ENCODE measurements around the gene SLC4A4. TPM values are rescaled to one million over a fixed set of nuclear protein-coding genes. Genes with fewer than 3 reads are reported as not detected.

The SLC4A4 gene
- total and polyA plus RNA-seq, 2 of the 13 experiments (the other 11 are each of a cell fraction or from before 2014, with no cell fraction given) = 0.01 TPM; not detected in 1

GRCh38 chr4:71614621-71615020, 275.8 kb downstream of the SLC4A4 start:
- H3K27ac ChIP-seq (ENCODE audit: extremely low read length, insufficient read depth, low read length) = no peak overlapping the region
- ChIA-PET POLR2A (no interaction called here), CTCF (ENCODE audit: low intra/inter-chr PET ratio, low total read pairs) (no interaction called here)
- no peak for DNase-seq (ENCODE audit: low spot score)
- no peak for ATAC-seq
- no peak overlapping the region for H2AFZ ChIP-seq (ENCODE audit: low read length)
- H3K9me3 ChIP-seq (ENCODE audit: low read length) = peaks cover 8% of the 10 kb centered on the region; the same call in 1 of the 2 replicates
- H3K79me2 ChIP-seq (ENCODE audit: insufficient read depth, low read length) = no peaks in the 10 kb centered on the region
- WGBS (ENCODE audit: low lambda C conversion rate) = 0% methylated on average over 1 of the region's 2 CpGs
- intact Hi-C loops (cut with micrococcal nuclease; ENCODE audit: unreplicated experiment) (no loop called here), in situ Hi-C loops (cut with HindIII; ENCODE audit: extremely low pct_ligation_motif_present, low pct_unique_long_range_greater_than_20kb) (no loop called here)
- H3K4me1 ChIP-seq (ENCODE audit: insufficient read depth, low read length) = peaks cover 7% of the 10 kb centered on the region; the same call in 1 of the 2 replicates
- H3K9ac ChIP-seq (ENCODE audit: insufficient read depth, low read depth, low read length) = no peak overlapping the region
- no peaks in the 10 kb centered on the region for H3K27me3 ChIP-seq (ENCODE audit: control insufficient read depth in 1 of 2, insufficient read depth in 2 of 2, low read length in 2 of 2)
- no peak overlapping the region for H3K4me3 ChIP-seq (replicated peaks in 1 of 3; ENCODE audit: insufficient read depth in 1 of 3, low read depth in 2 of 3, low read length in 3 of 3)
- FAIRE-seq = no peak
- no peak overlapping the region for H3K4me2 ChIP-seq (ENCODE audit: low read depth, low read length)
- no TSS peak for BruUV-seq (replicated peaks)
- H3K36me3 ChIP-seq (replicated peaks in 1 of 2; ENCODE audit: control insufficient read depth in 1 of 2, insufficient read depth in 2 of 2, low read length in 2 of 2) = no peaks in the 10 kb centered on the region
- no peak for TF ChIP-seq ELF3 (CRISPR knock-in tag; IDR thresholded peaks at IDR 0.05)
- no peak for TF ChIP-seq JARID2 (CRISPR knock-in tag; IDR thresholded peaks at IDR 0.05; ENCODE audit: insufficient replicate concordance)
- TF ChIP-seq SNAPC5 (CRISPR knock-in tag; IDR thresholded peaks at IDR 0.05; ENCODE audit: borderline replicate concordance) = no peak
- TF ChIP-seq ZNF10 (CRISPR knock-in tag; IDR thresholded peaks at IDR 0.05; ENCODE audit: borderline replicate concordance, low read depth) = no peak
- TF ChIP-seq FOSL1 (CRISPR knock-in tag; IDR thresholded peaks at IDR 0.05; ENCODE audit: borderline replicate concordance) = no peak
- no peak for TF ChIP-seq ZNF615 (CRISPR knock-in tag; IDR thresholded peaks at IDR 0.05; ENCODE audit: borderline replicate concordance)
- no peak for TF ChIP-seq SNAI1 (CRISPR knock-in tag; IDR thresholded peaks at IDR 0.05; ENCODE audit: borderline replicate concordance)
- TF ChIP-seq NCOA1 (CRISPR knock-in tag; IDR thresholded peaks at IDR 0.05) = no peak
- TF ChIP-seq MZF1 (CRISPR knock-in tag; IDR thresholded peaks at IDR 0.05; ENCODE audit: borderline replicate concordance) = no peak
- no peak for TF ChIP-seq KDM1A (CRISPR knock-in tag; IDR thresholded peaks at IDR 0.05)
- TF ChIP-seq, protein P1, sequence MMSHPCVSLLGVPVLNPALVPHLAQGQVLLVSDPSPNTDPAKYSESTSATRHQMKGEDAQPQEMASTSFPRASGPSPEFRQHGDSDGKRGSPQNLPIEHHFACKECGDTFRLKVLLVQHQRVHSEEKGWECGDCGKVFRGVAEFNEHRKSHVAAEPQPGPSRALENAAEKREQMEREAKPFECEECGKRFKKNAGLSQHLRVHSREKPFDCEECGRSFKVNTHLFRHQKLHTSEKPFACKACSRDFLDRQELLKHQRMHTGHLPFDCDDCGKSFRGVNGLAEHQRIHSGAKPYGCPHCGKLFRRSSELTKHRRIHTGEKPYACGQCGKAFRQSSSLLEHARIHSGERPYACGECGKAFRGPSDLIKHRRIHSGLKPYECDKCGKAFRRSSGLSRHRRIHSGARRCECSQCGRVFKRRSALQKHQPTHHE (CRISPR knock-in tag; IDR thresholded peaks at IDR 0.05; ENCODE audit: borderline replicate concordance) = no peak
- TF ChIP-seq DNMT1 (CRISPR knock-in tag; IDR thresholded peaks at IDR 0.05) = no peak
- TF ChIP-seq HES4 (CRISPR knock-in tag; IDR thresholded peaks at IDR 0.05; ENCODE audit: borderline replicate concordance) = no peak
- TF ChIP-seq HMG20A (CRISPR knock-in tag; IDR thresholded peaks at IDR 0.05; ENCODE audit: borderline replicate concordance) = no peak
- TF ChIP-seq RFX5 (IDR thresholded peaks at IDR 0.05; ENCODE audit: low read depth, low read length) = no peak
- no peak for TF ChIP-seq ZKSCAN8 (CRISPR knock-in tag; IDR thresholded peaks at IDR 0.05; ENCODE audit: borderline replicate concordance)
- TF ChIP-seq ZSCAN12 (CRISPR knock-in tag; IDR thresholded peaks at IDR 0.05) = no peak
- TF ChIP-seq HNRNPLL (IDR thresholded peaks at IDR 0.05; ENCODE audit: low read depth, low read length, poor library complexity, severe bottlenecking) = no peak
- TF ChIP-seq ATM (IDR thresholded peaks at IDR 0.05; ENCODE audit: borderline replicate concordance) = no peak
- no peak for TF ChIP-seq CENPX (CRISPR knock-in tag; IDR thresholded peaks at IDR 0.05)
- no peaks in the 10 kb centered on the region for H4K20me1 ChIP-seq (ENCODE audit: insufficient read depth, low read length)

Data from HepG2 (cell line).